HG03045 (cell line): ENCODE data around the gene UBP1.
"Not testable (repeated sequence)": the region's sequence is repeated elsewhere in the genome, so short reads cannot be mapped to it uniquely, and the experiment has no call there.

ENCODE experiments used
- ATAC-seq: cut with Tn5 transposase; IDR thresholded peaks from one replicate; pipeline ENCODE4 v1.9.1; 2021; ENCODE audit warnings: mild to moderate bottlenecking, moderate library complexity; ENCODE audit not compliant: unreplicated experiment

UBP1 gene

DNA sequence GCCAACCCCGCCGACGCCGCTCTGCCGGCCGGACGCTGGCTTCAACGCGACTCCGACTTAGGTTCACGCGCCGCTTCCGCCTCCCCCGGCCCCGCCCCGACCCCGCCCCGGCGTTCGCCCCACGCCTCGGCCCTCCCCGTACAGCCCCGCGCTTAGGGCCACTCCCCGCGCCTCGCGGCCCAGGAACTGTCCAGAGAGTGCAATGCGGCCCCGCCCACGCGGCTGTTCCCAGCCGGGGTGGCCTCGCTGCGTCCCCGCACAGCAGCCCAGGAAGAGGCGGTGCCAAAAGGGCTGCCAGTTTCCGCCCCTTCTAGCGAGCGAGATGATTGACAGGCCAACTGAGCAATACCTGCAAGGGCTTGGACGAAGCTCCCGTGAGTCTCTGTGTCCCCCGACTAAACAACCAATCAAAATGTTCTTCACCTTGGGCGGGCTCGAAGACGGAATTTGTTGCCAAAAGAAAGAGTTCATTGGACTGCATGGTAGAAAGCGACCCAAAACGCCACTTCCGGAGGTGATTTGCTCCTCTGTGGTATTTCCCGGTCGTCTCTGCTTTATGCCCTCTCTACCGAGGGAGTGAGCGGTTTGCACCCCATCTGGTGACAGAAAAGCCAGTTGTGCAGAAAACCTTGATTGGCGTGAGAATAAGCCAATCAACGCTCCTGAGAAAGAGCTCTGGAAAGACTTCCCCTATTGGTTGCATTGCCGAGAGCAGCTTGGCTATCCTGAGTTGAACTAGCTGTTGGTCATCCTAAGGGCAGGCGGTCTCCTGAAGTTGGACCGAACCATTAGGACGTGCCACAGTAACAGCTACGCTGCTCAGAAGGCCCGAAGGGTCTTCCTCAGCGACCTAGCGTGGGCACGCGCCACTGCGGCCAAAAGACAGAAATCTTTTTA lies at the start of gene UBP1:
UBP1 (minus strand) TSS at position 78 of the 897 bp plus-strand sequence. CDS start 557 bp downstream, outside the sequence.
- ATAC-seq = peak; percentile 89

DNA sequence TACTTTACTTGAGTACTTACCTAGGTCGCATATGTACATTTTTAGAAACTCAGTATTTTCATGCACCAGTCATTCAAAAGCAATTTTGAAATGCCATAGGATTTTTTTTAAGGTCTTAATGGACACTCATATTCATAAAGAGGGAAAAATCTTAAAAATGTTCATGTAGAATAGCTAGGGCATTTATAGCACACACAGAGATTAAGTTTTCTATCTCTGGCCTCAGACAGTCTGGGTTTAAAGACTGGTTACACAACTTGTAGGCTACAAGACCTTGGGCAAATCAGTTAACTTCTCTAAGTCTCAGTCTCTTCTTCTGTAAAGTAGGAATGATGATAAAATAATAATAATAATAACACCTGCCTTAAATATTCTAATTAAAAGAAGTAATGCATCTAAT lies 48.5 kb upstream of the UBP1 start:
- ATAC-seq = no peak

DNA sequence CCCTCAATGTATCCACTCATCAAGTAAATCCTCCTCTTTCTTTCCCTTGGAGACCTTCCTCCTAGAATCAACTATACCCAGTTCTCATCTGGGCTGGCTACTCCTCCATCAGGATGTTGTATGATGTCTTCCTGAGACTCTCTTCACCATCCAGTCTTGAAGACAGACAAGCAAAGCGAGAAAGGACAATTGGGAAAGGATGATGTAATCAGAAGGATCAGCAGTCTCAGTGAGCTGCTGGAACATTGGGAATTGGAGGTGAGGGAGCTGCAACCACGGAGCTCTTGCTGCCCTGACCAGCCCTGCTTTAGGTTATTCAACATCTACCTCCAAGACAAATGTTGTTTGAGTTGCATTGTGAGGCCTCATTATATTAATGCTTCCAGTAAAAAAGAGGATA lies 48.0 kb upstream of the UBP1 start:
- no peak for ATAC-seq

GRCh38 chr3:33482111-33482521 lies 41.9 kb upstream of the UBP1 start:
- ATAC-seq = no peak

- ATAC-seq = no peak
These were observed 34.7 kb upstream of the UBP1 start for GRCh38 chr3:33474896-33475295.

DNA sequence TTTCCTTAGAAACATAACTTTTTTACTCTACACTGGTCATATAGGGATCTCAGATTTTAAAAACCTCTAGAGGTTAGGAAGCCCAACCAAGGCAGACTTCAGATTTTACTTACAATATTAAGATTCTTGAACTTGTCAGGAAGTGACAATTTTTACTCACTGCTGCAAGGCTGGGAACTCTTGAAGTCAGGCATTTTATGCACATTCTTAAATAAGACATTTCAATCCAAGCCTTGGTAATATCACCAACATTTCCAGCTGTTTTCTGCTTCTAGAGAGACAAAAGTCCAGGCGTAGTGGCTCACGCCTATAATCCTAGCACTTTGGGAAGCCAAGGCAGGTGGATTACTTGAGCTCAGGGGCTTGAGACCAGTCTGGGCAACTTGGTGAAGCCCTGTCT lies 33.6 kb upstream of the UBP1 start:
- ATAC-seq = no peak

DNA sequence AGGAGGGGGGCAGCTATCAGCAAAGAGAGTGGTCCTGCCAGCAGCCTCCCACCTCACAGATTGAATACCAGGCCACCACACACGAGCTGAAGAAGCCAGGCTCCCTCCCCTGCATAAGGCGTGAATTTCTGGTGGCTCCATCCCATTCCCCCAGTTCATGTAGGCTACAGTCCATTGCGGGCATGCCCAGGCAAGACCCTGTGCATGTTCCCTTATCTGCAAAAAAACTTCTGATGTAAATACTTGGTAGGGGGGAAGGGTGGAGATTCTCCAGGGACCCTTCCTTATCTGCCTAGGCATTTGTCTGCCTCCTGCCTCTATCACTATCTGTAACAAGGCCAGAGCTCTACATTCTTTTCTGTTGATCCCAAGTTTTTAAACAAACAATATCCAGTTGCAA lies 27.6 kb upstream of the UBP1 start:
- ATAC-seq = no peak

GRCh38 chr3:33461097-33461496 lies 20.9 kb upstream of the UBP1 start:
- ATAC-seq = no peak

DNA sequence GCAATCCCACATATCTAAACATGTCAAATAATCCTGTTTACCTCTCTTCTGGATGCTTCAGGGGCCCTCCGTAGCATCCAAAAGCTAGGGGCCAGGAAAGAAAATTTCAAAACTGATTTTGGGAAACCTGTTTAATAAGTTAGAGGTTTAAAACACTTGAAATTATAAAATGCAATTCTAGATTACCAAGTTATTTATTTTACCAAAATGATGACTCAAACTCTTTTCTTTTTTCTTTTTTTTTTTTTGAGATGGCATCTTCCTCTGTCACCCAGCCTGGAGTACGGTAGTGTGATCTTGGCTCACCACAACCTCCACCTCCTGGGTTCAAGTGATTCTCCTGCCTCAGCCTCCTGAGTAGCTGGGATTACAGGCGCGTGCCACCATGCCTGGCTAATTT lies 19.4 kb upstream of the UBP1 start:
- not testable (repeated sequence) for ATAC-seq

DNA sequence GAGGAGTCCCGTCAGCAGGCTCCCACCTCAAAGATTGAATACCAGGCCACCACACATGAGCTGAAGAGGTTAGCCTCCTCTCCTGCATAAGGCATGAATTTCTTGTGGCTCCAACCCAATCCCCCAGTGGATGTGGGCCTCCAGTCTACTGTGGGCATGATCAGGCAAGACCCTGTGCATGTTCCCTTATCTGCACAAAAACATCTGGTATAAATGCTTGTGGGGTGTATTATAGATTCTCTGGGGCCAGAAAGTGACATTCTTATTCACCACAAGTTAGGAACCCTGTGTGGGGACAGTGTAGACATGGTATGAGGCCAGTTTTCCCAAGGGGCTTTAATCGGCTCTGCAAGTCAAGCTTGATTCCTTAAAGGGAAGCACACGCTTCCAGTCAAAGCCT lies 18.2 kb upstream of the UBP1 start:
- no peak for ATAC-seq

GRCh38 chr3:33456756-33457155 lies 16.6 kb upstream of the UBP1 start:
- no peak for ATAC-seq

DNA sequence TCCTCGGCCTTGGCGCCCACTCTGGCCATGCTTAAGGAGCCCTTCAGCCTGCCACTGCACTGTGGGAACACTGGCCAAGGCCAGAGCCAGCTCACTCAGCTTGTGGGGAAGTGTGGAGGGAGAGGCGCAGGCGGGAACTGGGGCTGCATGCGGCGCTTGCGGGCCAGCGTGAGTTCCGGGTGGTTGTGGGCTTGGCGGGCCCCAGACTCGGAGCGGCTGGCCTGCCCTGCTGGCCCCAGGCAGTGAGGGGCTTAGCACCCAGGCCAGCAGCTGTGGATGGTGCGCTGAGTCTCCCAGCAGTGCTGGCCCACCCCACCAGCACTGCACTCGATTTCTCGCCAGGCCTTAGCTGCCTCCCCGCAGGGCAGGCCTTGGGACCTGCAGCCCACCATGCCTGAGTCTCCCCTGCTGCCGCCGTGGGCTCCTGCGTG lies 13.1 kb upstream of the UBP1 start:
- no peak for ATAC-seq

GRCh38 chr3:33451994-33452393 lies 11.8 kb upstream of the UBP1 start:
- ATAC-seq = not testable (repeated sequence)

DNA sequence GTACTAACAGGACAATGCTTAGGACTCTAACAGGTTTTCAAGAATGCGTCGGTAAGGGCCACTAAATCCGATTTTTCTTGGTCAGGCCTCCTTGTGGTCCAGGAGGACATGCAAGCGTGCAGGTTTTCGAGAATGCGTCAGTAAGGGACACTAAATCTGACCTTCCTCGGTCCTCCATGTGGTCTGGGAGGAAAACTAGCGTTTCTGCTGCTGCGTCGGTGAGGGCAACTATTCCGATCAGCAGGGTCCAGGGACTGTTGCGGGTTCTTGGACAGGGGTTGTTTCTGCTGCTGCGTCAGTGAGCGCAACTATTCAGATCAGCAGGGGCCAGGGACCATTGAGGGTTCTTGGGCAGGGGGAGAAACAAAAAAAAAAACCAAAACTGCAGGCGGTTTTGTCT lies 7.8 kb upstream of the UBP1 start:
- ATAC-seq = no peak

- ATAC-seq = not testable (repeated sequence)
These were observed 7.0 kb upstream of the UBP1 start for GRCh38 chr3:33447256-33447625.

DNA sequence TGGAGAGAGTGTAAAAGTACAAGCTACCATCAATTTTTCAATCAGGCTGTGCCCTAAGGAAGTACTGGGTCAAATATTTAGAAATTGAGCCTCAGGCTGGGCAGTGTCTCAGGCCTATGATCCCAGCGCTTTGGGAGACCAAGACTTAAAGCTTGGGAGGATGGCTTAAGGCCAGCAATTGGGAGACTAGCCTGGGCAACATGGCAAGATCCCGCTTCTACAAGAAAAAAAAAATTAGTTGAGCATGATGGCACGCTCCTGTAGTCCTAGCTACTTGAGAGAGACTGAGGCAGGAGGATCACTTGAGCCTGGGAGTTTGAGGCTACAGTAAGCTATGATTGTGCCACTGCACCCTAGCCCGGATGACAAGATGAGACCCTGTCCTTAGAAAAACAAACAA lies 2.0 kb upstream of the UBP1 start:
- ATAC-seq = no peak

DNA sequence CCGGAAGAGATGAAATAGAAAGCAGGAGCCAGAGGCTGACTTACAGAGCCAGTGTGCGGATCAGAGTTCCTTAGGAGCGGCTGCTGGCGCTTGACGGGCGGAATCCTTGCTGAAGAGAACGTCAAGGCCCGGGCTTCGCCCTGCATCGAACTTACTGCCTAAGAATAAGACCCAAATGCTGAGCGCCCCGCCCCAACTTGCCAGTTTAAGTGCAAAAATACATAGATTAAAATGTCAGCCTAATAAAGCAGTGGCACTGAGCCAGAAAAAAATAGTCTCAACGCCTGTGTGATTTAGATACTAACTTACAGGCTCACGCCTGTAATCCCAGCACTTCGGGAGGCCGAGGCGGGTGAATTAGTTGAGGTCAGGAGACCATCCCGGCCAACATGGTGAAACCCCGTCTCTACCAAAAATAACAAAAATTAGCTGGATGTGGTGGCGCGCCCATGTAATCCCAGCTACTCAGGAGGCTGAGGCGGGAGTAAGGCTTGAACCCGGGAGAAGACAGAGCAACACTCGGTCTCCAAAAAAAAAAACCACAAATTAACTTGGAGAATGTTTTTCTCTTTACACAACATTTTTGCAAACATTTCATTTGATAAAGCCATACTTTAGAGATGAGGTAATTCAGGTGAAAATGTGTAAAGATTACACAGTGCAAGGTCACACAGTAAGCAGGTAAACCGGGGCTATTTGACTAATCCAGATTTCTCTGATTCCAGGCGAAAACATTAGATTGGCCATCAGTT lies 1.2 kb upstream of the UBP1 start:
- peak; percentile 4 for ATAC-seq

DNA sequence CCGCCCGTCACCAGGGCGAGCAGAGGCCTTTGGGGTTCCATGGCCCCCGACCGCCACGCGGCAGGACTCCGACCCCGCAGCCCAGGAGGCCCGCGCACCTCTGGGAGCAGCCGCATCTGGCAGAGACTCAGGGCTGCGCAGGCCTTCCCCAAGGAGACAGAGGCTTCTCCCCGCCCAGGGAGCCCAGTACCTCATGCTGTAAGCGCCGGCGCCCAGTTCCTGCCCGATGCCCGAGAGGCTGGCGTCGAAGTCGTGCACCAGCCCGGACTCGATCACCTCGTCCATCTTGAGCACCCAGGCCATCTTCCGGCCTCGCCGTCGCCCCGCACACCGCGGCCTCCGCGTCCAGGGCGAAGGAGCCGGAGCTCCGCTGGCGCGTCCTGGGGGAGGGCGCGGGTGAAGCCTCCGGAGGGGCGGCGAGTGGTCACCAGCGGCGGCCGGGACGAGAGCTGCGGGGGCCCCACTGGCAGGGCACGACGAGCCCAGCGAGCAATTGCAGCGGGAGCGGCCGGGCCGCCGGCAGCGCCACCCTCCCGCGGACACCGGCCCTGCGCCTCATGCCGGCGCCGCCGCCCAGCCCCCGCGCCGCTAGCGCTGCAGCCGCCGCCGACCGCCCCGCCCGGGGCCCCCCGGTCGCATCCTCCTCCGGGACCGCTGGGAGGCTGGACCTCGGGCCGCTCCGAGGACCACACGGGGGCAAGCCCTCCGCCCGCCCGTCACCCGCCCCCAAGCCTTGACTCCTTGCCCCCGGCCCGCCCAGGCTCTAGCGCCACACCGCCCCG lies 468 bp downstream of the UBP1 start:
- peak; percentile 29 for ATAC-seq

- no peak for ATAC-seq
These were observed 1.2 kb downstream of the UBP1 start for GRCh38 chr3:33438881-33439545.

GRCh38 chr3:33438284-33438668 lies 1.9 kb downstream of the UBP1 start:
- no peak for ATAC-seq
